ENCODE measurements around the gene RIPOR2. TPM values are rescaled to one million over a fixed set of nuclear protein-coding genes. Genes with fewer than 3 reads are reported as not detected.

RIPOR2 gene
- polyA plus RNA-seq, 3 donors, result 154 to 181 (median 179) TPM

- H3K9ac ChIP-seq (ENCODE audit: insufficient read depth, low read length, poor library complexity, severe bottlenecking), result no peak overlapping the region
- WGBS (ENCODE audit: insufficient coverage), result 100% methylated on average over 1 of the region's 1 CpG
- no peak for TF ChIP-seq CTCF (IDR thresholded peaks at IDR 0.05)
- H3K27me3 ChIP-seq (ENCODE audit: control insufficient read depth in 2 of 2, insufficient read depth in 2 of 2, low read length in 2 of 2), result no peaks in the 10 kb centered on the region
- peaks cover 12 to 30% of the 10 kb centered on the region in 2 donors for H3K36me3 Mint-ChIP-seq
- no peak overlapping the region for H3K4me3 Mint-ChIP-seq
- H3K4me1 Mint-ChIP-seq, result peaks cover 23% of the 10 kb centered on the region
- H3K4me2 ChIP-seq (replicated peaks; ENCODE audit: extremely low read depth, low read length, poor library complexity, severe bottlenecking), result no peak overlapping the region
- H3K27ac Mint-ChIP-seq, result peak overlapping the region in 4 of 7 donors; percentile 30 to 76 (median 73)
- peaks cover 8 to 20% of the 10 kb centered on the region in 2 donors for H3K36me3 ChIP-seq (replicated peaks in 1 of 2; ENCODE audit: control insufficient read depth in 1 of 2, insufficient read depth in 2 of 2, low read length in 2 of 2)
- intact Hi-C loops (cut with micrococcal nuclease), result no loop called here
- no peaks in the 10 kb centered on the region for H3K9me3 Mint-ChIP-seq
- H4K20me1 ChIP-seq (ENCODE audit: insufficient read depth, low read length), result no peaks in the 10 kb centered on the region
- H2AFZ ChIP-seq (ENCODE audit: insufficient read depth, low read depth, low read length, poor library complexity, severe bottlenecking), result no peak overlapping the region
- no peak for DNase-seq
- H3K79me2 ChIP-seq (ENCODE audit: insufficient read depth, low read length), result peaks cover 69% of the 10 kb centered on the region
- no peak overlapping the region for H3K4me3 ChIP-seq (replicated peaks in 1 of 3; ENCODE audit: low read depth in 2 of 3, low read length in 3 of 3)
- H3K9me3 ChIP-seq (replicated peaks in 1 of 2; ENCODE audit: control insufficient read depth in 1 of 2, insufficient read depth in 1 of 2, low read length in 2 of 2), result no peaks in the 10 kb centered on the region
- peak overlapping the region in 1 of 2 donors; percentile 24 for H3K27ac ChIP-seq (ENCODE audit: low read depth in 1 of 2, low read length in 2 of 2)
- peaks cover 18 to 19% of the 10 kb centered on the region in 2 donors for H3K4me1 ChIP-seq (ENCODE audit: control insufficient read depth in 1 of 2, insufficient read depth in 2 of 2, low read length in 2 of 2)
- no peaks in the 10 kb centered on the region for H3K27me3 Mint-ChIP-seq (ENCODE audit: low read depth in 3 of 3)
Measured at GRCh38 chr6:24778121-24778520, 157.6 kb downstream of the RIPOR2 start.

- H3K4me1 ChIP-seq (ENCODE audit: control insufficient read depth in 1 of 2, insufficient read depth in 2 of 2, low read length in 2 of 2), result peaks cover 18 to 19% of the 10 kb centered on the region in 2 donors
- H3K4me3 Mint-ChIP-seq, result no peak overlapping the region
- H3K4me1 Mint-ChIP-seq, result peaks cover 23% of the 10 kb centered on the region
Measured at GRCh38 chr6:24777227-24777626, 158.5 kb downstream of the RIPOR2 start.

More at GRCh38 chr6:24777227-24777626, 158.5 kb downstream of the RIPOR2 start:
- no CpG with 5 or more reads among the region's 1 CpG for WGBS (ENCODE audit: insufficient coverage)
- Mint-ChIP-seq H3K36me3 (peaks cover 8 to 22% of the 10 kb centered on the region in 2 donors), H3K27me3 (ENCODE audit: low read depth in 3 of 3) (no peaks in the 10 kb centered on the region), H3K27ac (no peak overlapping the region), H3K9me3 (no peaks in the 10 kb centered on the region)
- no peaks in the 10 kb centered on the region for H3K9me3 ChIP-seq (replicated peaks in 1 of 2; ENCODE audit: control insufficient read depth in 1 of 2, insufficient read depth in 1 of 2, low read length in 2 of 2)
- intact Hi-C loops (cut with micrococcal nuclease), result no loop called here
- no peak overlapping the region for H3K27ac ChIP-seq (ENCODE audit: low read depth in 1 of 2, low read length in 2 of 2)
- peaks cover 8 to 11% of the 10 kb centered on the region in 2 donors for H3K36me3 ChIP-seq (replicated peaks in 1 of 2; ENCODE audit: control insufficient read depth in 1 of 2, insufficient read depth in 2 of 2, low read length in 2 of 2)
- no peak for TF ChIP-seq CTCF (IDR thresholded peaks at IDR 0.05)
- no peak overlapping the region for H3K4me2 ChIP-seq (replicated peaks; ENCODE audit: extremely low read depth, low read length, poor library complexity, severe bottlenecking)
- H4K20me1 ChIP-seq (ENCODE audit: insufficient read depth, low read length), result no peaks in the 10 kb centered on the region
- H3K27me3 ChIP-seq (ENCODE audit: control insufficient read depth in 2 of 2, insufficient read depth in 2 of 2, low read length in 2 of 2), result no peaks in the 10 kb centered on the region
- no peak overlapping the region for H2AFZ ChIP-seq (ENCODE audit: insufficient read depth, low read depth, low read length, poor library complexity, severe bottlenecking)
- H3K9ac ChIP-seq (ENCODE audit: insufficient read depth, low read length, poor library complexity, severe bottlenecking), result no peak overlapping the region
- H3K4me3 ChIP-seq (replicated peaks in 1 of 3; ENCODE audit: low read depth in 2 of 3, low read length in 3 of 3), result no peak overlapping the region
- no peak for DNase-seq
- peaks cover 69% of the 10 kb centered on the region for H3K79me2 ChIP-seq (ENCODE audit: insufficient read depth, low read length)

Data from CD14-positive monocyte (primary cell).